Endothelial cell of hepatic sinusoid (primary cell): ENCODE results near the gene ARHGAP18.

Experiments
- in situ Hi-C: cut with HindIII; loops from 2 replicates; pipeline ENCODE4 v1.10.0; 2017; ENCODE audit warnings: low sequenced_read_pairs

The ARHGAP18 gene

DNA sequence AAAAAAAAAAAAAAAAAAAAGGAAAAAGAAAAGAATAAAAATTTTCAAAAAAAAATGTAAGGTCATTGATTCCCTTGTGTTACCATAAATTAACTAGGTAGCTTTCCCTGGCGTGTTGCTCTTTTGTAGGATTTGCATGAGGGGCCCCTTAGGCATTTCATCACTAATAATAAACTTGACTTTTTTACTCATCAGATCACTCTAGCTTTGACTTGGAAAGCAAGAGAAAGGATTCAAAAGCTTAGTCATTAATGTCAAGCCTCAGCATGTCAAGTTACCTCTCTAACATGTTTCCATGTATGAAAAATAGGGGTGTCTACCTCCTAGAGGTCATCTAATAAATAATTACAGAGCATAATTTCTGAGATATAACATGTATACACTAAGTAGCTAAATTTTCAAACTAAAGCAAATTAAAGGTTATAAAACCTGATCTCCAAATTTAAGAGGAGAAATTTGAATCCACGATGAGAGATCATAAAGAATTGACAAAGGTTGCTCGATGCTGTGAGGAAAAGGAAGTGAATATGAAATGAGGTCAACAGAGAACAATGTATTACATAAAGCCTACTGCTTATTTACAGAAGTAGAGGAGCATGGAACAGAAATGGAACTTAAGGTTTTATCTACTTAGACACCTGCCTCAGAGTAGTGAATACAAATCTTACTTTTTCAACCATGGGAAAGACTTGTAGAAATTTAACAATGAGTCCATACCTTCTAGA is 86.8 kb downstream of the ARHGAP18 start:
- in situ Hi-C loops = no loop called here

DNA sequence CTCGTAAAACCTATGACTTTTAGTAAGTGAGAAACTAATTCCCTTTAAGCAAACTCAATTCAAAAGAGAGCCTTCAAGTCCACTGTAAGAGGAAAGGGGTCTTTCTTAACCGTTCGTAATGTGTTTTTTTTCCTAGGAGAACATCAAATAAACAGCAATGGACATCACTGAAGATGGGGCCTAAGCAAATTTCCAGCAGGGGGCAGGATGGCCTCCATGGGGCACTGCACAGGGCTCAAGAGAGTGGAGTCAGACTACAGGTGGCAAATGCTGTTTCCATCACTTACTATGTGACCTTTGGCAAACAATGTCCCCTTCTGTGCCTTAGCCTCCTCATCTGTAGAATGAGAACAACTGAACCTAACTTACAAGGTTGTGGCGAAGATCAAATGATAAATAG is 88.7 kb downstream of the ARHGAP18 start:
- in situ Hi-C loops = no loop called here

DNA sequence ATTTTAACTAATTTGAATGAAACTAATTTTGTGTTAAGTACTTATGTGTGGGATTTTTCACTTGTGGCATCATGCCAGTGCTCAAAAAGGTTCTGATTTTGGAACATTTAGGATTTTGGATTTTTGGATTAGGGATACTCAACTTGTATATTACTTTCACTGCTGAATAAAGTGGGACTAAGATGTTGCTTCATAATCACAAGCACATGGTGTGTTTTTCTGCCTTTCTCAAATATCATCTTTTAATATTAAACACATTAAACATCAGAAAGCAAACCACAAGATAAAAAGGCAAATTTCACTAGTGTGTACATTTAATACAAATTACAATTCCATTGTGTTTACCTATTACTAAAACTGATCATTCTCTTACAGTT is 89.8 kb downstream of the ARHGAP18 start:
- in situ Hi-C loops = no loop called here

DNA sequence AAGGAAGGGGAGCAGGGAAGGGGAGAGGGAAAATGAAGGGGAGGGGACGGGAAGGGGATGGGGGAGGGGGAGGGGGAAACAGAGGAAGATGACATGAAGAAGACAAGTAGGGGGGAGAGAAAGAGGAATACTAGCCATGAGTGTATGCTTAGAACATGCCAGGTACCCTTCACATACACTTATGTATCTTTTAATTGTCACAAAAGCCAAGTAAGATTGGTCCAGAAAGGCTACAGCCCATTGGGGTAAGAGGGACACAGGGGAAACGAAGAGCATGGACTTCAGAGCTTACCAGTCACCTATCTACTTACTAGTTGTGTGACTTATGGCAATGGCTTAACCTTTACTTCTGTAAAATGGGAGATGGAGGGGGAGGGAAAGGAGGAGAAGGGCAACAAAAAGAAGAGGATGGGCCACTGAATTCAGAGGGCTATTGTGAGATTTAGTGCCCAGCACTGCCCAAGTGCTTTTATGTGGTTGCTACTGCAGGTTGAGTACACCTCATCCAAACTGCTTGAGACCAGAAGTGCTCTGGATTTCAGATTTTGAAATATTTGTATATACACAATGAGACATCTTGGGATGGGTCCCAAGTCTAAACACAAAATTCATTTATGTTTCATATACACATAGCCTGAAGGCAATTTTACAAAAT is 90.3 kb downstream of the ARHGAP18 start:
- in situ Hi-C loops = no loop called here

DNA sequence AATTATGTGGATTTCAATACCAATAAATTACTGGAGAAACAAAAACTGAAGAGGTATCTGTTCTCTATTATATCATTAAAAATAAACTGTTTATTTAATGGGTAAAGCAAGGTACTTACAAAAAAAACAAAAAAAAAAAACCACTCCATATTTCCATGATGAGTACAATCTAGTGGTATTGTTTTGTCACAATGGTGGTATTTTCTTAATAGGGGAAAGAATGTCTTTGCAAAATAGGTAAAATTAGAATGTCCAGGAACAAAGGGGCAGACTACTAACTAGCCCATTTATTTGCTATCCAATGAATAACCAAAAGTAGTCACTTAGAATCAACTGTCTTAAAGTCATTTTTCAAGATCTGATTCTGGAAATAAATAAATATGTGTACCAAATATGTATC is 92.0 kb downstream of the ARHGAP18 start:
- in situ Hi-C loops = no loop called here

DNA sequence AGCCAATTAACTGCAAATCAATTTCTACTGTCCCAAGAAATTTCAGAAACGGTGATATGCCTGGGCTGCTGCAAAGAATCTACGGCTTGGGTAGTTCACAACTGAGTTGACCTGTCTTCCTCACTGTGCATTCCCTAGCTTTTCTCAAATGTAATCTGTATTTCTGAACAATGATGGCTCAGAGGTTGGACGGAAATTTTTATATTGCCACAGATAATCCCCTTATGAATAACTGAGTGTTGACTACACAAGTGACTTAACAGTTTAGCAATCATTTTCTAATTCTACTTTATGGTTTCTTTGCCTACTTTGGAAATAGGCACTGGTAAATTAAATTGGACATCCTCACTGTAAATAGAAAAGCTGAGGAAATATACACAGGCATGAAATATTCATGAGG is 94.5 kb downstream of the ARHGAP18 start:
- in situ Hi-C loops = no loop called here

DNA sequence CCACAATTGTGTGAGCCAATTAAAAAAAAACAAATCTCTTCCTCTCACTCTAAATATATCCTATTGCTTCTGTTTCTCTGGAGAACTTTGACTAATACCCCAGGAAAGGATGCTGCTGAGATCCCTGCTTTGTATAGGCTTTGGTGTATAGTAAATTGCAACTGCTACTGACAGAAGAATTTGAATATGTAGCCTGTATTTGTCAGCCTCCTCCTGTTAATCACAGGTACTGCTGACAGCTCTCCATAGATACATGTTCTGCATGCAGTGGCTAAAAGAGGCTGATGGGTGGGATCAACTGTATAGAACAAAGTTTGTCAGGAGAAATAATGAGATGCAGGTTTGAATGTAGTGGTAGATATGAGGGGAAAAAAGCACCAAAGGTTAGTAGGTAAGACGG is 95.0 kb downstream of the ARHGAP18 start:
- in situ Hi-C loops = no loop called here

DNA sequence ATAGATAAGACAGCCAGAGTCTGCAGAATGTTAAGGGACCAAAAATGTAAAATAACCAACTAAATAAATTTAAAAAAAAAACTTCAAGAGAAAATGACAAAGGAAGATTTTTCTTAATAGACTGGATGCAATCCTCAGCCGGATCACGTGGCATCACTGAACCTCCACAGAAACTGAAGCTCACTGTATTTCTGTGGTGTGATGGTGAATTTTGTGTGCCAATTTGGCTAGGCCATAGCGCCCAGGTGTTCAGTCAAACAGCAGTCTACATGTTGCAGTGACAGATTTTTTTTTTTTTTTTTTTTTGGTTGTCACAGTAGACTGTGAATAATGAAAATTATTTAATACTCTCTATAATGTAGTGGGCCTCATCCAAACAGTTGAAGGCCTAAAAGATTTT is 95.5 kb downstream of the ARHGAP18 start:
- in situ Hi-C loops = no loop called here

DNA sequence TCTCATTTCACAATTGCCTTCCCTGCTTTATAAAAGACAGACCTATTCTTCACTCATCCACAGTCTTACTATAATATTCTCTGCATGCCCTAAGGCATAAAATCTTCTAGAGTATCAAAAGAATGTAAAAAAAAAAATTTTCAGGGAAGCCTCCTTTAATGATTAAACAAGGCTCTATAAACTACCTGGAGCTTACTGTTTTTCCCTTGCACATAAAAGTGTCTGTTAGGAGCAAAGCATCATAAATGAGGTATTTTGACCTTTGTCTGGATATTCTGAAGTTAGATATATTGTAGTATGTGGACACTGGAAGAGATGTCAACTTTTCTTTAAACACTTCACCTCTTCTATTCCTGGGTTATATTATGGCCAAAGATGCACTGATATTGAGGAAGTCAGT is 97.5 kb downstream of the ARHGAP18 start:
- in situ Hi-C loops = no loop called here

DNA sequence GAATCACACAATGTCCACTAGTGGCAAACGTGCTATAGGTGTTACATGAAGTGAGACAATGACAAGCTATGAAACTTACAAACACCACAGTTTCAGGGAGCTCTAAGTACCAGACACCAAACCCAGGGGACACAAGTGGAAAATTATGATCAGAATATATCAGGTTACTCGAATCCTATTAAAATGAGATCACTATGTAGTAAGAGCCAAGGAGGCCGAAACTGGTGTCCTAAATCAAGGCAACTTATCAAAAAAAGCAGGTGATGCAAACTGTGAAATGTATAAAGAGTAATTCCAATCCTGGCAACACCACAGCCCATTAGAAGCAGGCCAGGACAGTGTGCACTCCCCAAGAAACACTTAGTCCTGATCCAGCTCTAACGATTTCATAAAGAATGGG is 100.3 kb downstream of the ARHGAP18 start:
- in situ Hi-C loops = no loop called here

DNA sequence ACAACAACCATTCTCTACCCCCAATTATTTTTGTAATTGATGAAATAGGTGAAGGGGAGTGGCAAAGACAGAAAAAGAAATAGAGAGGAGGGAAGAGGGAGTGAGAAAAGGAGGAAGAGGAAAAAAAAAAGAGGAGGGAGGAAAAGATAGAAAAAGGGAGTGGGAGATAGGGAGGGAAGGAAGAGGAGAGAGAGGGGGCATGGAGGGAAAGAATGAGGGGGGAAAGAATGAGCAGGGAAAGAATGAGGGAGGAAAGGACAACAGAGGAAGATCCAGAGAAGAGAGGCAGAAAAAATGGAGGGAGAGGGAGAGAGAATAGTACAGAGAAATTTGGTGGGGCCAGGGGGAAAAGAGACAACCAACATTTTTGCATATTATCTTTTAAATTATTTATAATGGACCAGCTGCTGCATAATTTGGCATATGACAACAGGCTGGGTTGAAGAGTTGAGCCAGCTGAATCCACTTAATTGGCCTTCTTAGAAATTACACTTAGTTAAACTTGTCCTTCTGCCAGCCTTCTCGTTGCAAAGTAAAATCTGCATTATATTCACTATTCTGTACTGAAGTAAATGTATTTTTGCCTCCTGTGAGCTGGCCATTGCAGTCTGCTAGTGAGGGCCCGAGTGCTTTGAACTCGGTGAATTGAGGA is 101.0 kb downstream of the ARHGAP18 start:
- in situ Hi-C loops = no loop called here

DNA sequence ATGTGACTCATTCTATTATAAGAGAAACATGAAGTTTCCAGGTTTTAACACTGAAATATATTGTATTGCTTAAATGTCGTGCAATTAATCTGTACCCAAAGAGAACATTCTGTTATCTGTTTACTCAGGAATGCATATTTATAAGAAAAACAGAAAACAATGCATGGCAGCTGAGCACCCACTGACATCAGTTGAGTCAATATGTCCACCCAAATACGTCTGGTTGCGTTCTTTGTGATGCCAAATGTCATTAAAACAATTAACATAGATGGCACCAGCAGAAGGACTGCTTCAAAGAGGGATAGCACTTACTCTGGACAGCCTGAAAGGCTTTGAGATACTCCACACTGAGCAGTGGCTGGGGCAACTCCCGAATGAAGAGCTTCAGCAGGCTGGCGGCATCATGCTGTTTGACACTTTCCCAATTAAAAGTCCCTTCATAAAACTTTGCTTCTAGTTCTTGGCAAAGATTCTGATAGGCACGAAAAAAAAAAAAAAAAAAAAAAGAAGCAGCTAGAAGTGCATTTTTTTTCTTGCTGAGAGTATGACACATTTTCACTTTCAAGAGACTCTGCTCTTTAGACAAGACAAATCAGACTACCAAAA is 102.3 kb downstream of the ARHGAP18 start:
- in situ Hi-C loops = no loop called here

DNA sequence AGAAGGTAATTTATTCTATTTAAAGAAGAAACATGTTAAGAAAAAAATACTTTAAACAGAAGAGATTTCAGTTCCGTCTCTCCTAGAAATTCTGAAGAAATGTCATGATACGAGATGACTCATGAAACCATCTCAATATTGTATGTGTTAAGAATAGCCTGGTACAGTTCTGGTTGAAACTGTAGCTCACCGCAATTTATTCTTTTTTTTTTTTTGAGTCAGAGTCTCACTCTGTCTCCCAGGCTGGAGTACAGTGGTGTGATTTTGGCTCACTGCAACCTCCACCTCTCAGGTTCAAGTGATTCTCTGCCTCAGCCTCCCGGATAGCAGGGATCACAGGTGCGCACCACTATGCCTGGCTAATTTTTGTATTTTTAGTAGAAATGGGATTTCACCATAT is 103.3 kb downstream of the ARHGAP18 start:
- in situ Hi-C loops = no loop called here

DNA sequence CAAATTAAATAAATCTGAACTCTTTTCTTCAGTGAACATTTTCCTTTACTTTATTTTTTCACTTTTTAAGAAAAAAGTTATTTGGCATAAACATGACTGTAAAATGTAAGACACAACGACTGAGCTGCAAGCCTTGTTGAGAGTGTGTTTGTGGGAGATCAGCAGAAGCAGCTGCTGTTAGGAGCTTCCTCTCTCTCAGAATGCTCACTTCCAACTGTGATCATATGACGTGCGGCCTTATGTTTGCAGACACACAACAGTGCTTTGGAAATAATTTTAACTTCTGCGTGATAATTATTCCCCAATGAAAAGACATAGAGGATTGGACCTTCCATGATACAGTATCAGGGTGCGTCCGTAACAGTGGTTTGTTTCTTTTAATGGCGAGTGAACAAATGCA is 104.0 kb downstream of the ARHGAP18 start:
- in situ Hi-C loops = no loop called here

DNA sequence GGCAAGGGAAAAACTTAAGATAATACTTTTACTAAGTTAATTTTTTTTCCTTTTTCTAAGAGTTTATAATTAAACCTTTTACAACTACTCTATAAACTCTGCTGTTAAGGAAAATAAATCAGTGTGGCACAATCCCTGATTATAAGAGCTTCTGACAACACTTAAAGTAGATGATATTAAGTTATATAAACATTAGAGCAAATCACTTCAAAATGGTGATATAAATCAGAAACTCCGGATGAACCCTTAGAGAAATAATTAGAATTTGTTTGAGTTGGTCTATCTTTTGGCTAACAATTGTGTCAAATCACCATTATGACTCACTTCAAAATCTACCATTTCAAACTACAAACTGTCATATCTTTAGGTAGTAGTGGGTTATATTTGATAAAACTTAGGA is 104.9 kb downstream of the ARHGAP18 start:
- in situ Hi-C loops = no loop called here

DNA sequence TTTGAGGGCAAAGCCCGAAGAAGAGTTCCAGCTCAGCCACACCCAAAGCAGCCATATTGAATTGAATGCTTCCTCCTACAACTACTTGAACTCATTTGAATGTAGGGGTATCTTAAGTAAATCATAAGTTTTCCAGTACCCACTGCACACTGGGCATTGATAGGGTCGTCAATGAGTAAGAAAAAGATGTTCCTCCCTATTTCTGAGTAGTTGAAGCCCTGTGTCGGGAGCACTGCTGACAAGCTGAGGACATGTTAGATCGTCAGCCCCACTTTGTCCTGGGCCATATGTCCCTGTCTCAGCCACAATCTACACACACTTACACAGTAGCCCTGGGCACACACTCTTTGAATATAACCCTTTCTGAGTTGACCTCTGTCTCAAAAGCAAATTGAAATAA is 105.7 kb downstream of the ARHGAP18 start:
- in situ Hi-C loops = no loop called here

DNA sequence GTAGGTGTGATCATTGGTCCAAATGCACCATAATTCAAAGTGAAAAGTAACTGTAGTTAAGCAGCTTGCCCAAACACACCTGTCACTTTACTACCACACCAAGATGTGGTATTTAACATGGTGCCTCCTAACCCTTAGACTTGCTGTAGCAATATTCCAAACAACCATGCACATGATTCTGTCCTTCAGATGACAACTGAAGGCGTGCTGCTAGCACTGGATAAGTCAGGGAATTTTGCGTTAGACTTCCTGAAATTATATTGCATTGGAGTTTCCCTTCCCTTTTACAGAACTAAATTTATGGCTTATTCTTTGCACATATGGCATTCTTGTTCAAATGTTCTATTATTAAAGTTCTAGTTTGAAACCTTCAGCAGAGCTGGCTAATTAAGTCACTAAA is 106.2 kb downstream of the ARHGAP18 start:
- in situ Hi-C loops = no loop called here

DNA sequence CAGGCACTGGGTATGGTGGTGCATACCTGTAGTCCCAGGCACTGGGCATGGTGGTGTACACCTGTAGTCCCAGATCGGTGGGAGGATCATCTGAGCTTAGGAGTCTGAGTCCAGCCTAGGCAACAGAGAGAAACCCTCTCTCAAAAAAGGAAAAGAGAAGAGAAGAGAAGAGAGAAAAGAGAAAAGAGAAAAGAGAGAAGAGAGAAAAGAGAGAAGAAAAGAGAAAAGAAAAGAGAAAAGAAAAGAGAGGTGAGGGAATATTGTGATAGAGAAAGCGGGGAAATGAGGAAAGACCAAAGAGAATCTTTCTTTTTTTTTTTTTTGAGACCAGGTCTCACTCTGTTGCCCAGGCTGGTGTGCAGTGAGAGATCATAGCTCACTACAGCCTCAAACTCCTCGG is 108.7 kb downstream of the ARHGAP18 start:
- in situ Hi-C loops = no loop called here

DNA sequence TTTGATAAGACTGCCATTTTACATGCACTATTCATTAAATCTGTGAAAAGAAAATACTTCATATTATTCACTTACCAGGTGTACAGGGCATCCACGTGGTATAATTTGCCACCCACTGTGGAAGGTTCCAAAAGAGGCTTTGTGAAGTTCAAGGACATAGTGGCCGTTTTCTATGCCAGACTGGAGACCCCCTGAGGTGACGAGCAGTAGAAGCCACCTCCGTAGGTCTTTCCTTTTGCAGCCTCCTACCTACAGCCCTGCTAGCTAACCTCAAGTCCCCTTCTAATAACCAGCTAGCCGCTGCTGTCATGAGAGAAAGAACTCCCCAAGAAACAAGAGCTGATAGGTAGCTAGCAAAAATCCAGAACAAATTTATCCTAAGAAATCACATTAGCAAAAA is 110.5 kb downstream of the ARHGAP18 start:
- in situ Hi-C loops = loop anchor here (25.0 kb wide), 1 partner anchor 413 kb away; the partner anchor contains the start of gene L3MBTL3

DNA sequence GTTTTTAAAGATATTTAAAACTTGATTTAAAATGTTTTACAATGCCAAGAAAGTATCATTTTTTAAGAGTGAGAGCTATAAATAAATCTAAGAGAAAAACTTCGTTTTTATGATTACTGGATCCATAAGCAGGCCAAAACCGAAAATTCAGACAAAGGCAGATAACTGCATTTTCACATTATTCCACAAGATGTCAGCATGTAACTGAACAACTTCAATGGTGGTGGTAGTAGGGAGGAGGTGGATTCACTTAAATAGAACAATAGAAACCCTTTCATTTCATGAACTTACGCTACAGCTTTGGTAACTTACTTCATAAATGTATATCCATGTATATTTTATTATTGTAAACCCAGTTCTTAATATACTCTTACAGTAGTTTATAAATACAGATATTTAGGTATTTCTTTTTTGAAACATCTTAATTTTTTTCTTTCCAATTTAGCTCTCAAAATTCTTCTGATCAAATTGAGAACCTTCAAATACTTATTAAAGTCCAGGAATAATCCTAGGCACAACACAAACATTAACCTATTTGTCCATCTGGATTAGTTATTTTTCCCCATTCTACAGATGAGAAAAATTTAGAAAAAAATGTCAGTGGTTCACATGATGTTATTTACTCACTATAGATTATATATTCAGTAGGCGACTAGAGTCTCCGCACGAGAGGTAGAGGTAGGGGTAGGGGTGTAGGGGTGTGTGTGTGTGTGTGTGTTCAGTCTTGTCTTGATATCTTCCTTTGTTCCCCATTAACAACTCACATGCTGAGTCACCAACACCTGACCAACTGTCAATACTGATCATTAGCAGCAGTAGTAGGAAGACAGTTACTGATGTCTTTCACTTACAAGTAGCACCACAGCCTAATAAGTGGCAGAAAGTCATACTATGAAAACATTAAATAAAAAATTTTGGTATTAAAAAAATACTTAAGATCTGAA is 111.5 kb downstream of the ARHGAP18 start:
- in situ Hi-C loops = loop anchor here (25.0 kb wide), 1 partner anchor 414 kb away; the partner anchor contains the start of gene L3MBTL3
